Eye (tissue), 1 donor: ENCODE data around the gene HSF4.
A peak's percentile ranks its signal among the peaks of the same experiment; 100 is the strongest.
"Not testable (repeated sequence)": the region's sequence is repeated elsewhere in the genome, so short reads cannot be mapped to it uniquely, and the experiment has no call there.

Experiments used
- DNase-seq: peaks from one replicate; pipeline ENCODE4 v3.0.0-alpha.2; 2015

The HSF4 gene

GRCh38 chr16:67164599-67165061 is at the start of gene HSF4:
Gene HSF4, plus strand, starts transcription at chr16:67164745. Its CDS starts 67 bp downstream, at chr16:67164812.
- peak; percentile 40 for DNase-seq

GRCh38 chr16:67114793-67115192 is 49.8 kb upstream of the HSF4 start:
- no peak for DNase-seq

GRCh38 chr16:67115639-67116038 is 48.9 kb upstream of the HSF4 start:
- no peak for DNase-seq

DNA sequence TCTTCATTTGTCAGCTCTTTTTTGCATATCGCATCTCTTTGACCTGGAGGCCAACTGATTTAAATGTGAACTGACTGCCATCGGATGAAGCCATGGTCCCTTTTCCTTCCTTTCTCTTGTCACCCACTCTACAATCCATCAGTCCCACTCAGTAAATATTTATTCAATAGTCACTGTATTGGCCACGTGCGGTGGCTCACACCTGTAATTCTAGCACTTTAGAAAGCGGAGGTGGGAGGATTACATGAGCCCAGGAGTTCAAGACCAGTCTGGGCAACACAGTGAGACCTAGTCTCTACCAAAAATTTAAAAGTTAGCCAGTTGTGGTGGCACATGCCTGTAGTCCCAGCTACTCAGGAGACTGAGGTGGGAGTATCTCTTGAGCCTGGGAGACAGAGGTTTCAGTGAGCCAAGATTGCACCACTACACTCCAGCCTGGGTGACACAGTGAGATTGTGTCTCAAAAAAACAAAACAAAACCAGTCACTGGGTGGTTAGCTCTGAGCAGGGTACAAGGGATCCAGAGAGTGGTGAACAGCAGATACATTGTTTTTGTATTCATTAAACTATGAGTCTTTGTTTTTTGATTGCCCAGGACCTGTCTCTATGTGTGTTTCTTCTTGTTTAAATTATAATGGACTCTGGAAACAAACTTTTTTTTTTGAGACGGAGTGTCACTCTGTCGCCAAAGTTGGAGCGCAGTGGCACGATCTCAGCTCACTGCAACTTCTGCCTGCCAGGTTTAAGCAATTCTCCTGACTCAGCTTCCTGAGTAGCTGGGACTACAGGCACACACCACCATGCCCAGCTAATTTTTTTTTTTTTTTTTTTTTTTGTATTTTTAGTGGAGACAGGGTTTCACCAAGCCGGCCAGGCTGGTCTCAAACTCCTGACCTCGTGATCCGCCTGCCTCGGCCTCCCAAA is 47.9 kb upstream of the HSF4 start:
- DNase-seq = no peak

GRCh38 chr16:67117716-67118115 is 46.8 kb upstream of the HSF4 start:
- DNase-seq = no peak

GRCh38 chr16:67120025-67120424 is 44.5 kb upstream of the HSF4 start:
- DNase-seq = no peak

- DNase-seq = not testable (repeated sequence)
Measured at GRCh38 chr16:67122799-67123198, 41.7 kb upstream of the HSF4 start.

DNA sequence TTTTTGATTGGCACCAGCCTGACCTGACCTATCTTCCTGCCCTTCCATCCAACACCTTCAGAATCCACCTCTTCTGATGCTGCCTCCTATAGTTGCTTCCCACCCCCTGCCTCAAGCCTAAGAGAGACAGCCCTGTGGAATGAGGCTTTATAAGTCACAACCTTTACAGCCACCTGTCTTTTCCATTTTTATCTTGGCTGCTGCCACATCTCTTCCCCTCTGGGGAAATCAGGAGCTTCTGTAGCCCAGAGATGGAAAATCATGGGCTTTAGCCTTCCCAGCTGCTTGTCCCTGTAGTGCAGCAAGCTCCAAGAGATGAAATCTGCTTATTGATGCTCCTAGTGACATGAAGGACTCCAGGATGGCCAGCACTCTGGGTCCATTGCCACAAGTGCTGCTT is 36.1 kb upstream of the HSF4 start:
- DNase-seq = no peak

DNA sequence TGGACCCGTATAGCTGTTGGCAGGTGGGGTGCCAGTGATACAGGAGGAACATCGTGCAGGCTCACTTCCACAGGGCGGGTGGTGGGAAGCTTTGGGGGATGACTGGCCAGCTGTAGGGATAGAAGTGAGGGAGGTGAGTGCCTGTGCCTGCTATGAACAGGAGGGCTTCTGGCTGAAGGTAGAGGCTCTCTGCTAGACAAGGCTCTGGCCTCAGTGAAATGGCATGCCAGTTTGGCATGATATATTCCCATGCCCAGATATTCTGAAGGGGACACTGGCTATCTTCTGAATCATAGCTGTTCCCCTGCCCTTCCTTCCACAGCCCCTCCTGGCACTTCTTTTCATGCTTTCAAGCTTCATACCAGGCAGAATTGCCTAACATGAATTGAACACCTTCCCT is 35.7 kb upstream of the HSF4 start:
- DNase-seq = no peak

DNA sequence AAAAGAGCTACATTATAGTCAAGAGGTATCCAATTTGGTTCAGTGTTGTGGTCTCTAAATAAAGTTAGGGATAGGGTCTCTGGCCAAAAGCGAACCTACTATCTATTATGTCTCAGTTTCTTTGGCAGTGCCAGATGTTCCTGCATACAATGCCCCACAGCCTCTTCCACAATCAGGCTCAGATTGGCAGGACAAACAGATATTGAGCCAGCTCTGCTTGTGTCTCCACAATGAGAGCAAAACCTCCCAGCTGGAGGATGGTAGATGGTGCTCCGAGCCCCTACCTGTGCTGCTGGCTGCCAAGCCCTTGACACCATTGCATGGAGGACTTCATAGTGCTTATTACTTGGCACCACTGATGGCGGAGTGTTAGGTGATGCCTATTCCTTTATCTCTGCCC is 35.1 kb upstream of the HSF4 start:
- DNase-seq = no peak

GRCh38 chr16:67137605-67138004 is 26.9 kb upstream of the HSF4 start:
- DNase-seq = no peak

DNA sequence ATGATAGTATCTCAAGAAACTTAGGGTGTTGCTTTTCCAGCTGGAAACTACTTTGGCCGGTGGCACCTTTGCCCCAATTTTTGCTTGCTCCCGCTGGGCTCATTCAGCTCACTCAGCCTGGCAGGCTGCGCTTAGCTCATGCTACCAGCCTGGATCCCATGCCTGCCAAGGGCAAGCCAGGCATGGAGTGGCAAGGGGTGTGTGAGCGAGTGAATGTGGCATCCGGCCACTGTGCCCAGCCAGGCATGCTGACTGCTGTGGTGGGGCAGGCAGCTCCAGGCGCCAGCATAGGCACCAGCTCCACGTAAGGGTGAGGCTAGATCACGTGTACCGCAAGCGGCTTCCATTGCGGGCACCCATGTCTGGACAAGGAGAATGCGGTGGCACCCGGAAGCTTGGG is 23.2 kb upstream of the HSF4 start:
- no peak for DNase-seq

DNA sequence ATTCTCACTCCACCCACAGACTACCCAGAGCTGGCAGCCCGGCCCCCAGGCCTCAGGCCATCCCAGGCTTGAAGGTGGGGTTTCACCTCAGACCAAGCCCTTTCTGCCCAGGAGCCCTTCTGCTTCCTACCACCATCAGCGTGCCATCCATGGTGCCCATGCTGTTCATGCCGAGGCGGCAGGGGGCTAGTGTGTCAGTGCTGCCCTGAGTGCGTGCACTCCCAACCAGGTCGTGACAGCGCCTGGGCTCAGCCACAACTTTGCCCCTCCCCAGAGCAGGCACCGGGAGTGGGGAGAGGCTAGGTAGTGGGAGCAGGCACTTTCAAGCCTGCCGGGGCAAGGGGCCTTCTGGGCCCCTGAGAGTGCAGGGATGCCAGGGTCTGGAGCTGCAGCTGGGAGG is 22.2 kb upstream of the HSF4 start:
- DNase-seq = no peak

DNA sequence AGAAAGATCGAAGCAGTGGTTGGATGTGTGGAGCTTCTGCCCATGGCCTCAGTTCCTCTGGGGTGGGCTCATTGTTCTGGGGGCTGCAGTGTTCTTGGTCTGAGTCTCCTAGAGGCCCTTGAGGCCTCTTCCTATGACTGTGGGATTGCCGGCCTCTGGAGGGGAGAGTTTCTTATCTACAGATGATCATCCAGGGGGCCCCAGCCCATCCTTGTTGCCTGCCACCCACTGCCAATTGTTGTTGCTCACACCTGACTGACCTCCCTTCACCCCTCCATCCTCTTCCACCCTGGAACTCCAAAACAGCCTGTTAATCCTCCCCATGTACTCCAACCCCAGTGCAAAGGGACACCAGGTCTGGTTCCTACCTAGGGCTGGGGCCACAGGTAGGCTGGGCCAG is 19.6 kb upstream of the HSF4 start:
- no peak for DNase-seq

GRCh38 chr16:67145746-67146145 is 18.8 kb upstream of the HSF4 start:
- no peak for DNase-seq

GRCh38 chr16:67146523-67147357 is 17.8 kb upstream of the HSF4 start:
- DNase-seq = no peak

DNA sequence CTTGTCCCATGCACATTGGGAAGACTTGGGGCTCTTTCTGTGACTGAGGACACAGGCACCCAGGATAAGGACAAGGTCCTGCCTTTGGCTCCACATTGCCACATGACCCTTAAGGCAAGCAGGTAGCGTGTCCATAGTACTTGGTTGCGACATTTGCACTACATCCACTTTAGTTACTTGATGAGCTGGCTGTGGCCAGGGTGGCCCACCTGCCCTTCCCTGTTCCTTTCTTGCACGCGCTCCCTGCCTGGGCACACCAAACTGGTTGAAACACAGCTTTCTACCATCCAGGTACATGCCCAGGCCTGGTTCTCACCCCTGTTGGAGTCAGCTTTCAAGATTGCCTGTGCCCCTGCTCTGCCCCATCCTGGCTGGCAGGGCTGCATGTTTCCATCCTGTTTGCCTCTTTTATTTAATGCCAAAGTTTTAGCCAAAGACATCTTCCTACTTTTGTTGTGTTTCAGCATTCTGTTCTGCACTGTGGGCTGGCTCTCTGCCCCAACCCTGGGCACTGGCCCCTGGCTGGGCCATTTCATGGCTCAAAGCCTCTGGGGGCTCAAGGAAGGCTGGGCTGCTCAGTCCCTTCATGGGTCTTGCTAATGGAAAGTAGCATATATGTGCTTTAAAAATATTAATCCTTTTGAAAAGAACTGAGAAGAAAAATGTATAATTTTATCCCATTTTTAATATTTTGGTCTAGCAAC is 17.0 kb upstream of the HSF4 start:
- no peak for DNase-seq

DNA sequence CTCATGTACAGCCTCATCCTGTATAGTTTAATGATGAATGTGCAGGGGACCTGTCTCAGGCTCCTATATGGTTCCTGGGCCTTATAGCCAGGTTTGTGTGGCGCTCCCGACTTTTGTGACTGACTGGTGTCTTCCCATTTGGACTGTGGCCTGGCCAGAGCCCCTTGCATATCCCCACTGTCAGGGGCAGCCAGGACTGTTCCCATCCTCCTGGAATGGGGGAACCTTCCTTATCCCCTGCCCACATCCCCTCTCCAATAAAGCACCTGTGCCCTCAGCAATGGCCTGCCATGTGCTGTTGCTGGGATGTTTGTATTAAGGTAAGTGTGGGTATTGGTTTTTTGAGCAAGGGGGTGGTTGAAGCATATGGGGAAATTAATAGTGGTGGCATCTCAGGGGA is 16.3 kb upstream of the HSF4 start:
- no peak for DNase-seq

DNA sequence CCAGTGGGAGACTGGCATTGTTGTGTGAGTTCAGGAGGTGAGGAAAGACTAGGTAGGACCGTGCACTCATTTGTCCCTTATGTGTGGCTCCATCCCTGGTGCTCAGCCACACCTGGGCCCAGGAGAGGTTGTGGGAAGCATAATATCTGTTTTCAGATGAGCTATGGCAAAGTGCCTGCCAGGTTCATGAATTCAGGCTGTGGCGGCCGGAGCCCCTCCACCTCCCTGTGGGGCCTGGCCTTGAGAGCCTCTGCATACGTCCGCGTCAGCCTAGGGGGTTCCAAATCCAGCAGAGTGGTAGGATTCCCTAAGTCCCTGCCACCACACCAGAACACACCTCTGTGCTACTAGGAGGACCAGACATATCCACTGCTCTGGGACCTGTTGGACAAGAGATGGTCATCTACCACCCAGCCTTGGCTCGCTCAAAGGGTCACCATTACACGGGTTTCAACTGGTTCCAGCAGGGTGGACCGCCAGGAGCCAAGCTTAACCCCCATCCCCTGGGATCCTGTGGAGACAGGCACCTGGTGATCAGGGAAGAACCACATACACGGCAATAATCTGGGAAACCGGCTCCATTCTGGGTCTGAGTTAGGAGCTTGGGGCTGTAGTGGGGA is 15.8 kb upstream of the HSF4 start:
- DNase-seq = no peak

DNA sequence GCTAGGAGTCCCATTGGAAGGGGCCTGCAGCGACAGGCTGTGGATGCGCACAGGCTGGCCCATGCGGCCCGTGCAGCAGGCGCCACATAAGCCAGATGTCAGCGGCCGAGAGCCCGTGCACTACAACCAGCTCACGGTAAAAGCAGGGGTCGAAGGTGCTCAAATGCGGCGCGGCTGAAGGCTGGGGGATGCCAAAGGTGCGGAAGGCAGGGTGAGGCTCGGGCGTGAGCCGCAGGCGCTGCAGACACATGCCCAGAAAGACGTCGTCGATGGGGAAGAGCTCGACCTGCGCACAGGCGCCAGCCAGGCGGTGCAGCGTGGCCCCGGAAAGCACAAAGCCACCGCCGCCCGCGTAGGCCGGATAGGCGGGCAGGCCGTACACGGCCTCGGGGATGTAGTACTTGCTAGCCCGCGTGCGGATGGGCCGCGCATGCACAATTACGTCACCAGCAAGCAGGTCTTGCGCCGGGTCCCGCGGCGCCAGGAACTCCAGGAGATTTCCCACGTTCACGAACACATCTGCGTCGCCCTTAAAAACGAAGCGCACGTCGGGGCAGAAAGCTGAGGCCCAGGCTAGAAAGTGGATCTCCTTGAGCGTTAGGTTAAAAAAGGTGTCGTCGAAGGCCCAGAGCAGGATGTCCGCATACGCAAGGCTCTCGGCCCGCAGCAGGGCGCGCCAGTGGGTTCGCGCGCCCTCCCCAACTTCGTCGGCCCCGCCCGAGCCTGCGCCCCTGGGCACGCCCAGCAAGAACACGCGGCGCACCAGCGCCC is 15.1 kb upstream of the HSF4 start:
- no peak for DNase-seq

- peak; percentile 77 for DNase-seq
Measured at GRCh38 chr16:67150047-67150832, 14.3 kb upstream of the HSF4 start.
